T-cell (primary cell): ENCODE measurements around the gene NRP1. TPM values are rescaled to one million over a fixed set of nuclear protein-coding genes. Genes with fewer than 3 reads are reported as not detected.

Experiments
- ATAC-seq, 4 experiments: fragments of 200-7000 bp in 3 of 4; fragments of 150-1000 bp in 1 of 4; cut with Tn5 transposase; replicated peaks in 1 of 4; 1 replicate in 3 of 4; 2 replicates in 1 of 4; pipeline ENCODE4 v1.10.0; 2021; ENCODE audit warnings: moderate library complexity in 3 of 4, mild to moderate bottlenecking in 2 of 4, moderate number of reproducible peaks in 1 of 4
- CTCF ChIA-PET, 2 donors: fragments of 300-600 bp; sonication (Branson Sonifier 250); formaldehyde crosslinking; loops; one replicate each; lab custom pipeline; 2022; ENCODE audit warnings: antibody characterized with exemption in 2 of 2; lab: Charles Lee
- POLR2A ChIA-PET, 2 donors: fragments of 300-600 bp; sonication (Branson Sonifier 250); formaldehyde crosslinking; loops; one replicate each; lab custom pipeline; 2022; ENCODE audit warnings: antibody characterized with exemption in 2 of 2; lab: Charles Lee
- DNase-seq, 35 experiments: peaks; one replicate each; pipeline versions ENCODE4 v3.0.0 to v3.0.0-alpha.2; 2013 to 2023
- H3K27ac ChIP-seq: one replicate; pipeline ENCODE4 v1.5.1; 2013; ENCODE audit warnings: low read length
- H3K27me3 ChIP-seq, 2 experiments: replicated peaks in 1 of 2; 1 replicate in 1 of 2; 2 replicates in 1 of 2; pipeline versions ENCODE4 v1.6.1 to v1.7.0; 2013; ENCODE audit warnings: low read length in 1 of 2, mixed read lengths in 1 of 2; ENCODE audit not compliant: control insufficient read depth in 2 of 2, insufficient read depth in 2 of 2; ENCODE audit errors: extremely low read depth in 1 of 2
- H3K36me3 ChIP-seq, 2 donors: 1 replicate in 1 of 2; 2 replicates in 1 of 2; pipeline versions ENCODE4 v1.6.1 to v1.7.0; 2013; ENCODE audit warnings: low read length in 1 of 2; ENCODE audit not compliant: control insufficient read depth in 2 of 2, insufficient read depth in 1 of 2; ENCODE audit errors: extremely low read depth in 1 of 2
- H3K4me1 ChIP-seq, 2 experiments: 1 replicate in 1 of 2; 2 replicates in 1 of 2; pipeline versions ENCODE4 v1.6.1 to v1.7.0; 2013; ENCODE audit warnings: low read length in 2 of 2, mixed read lengths in 1 of 2; ENCODE audit not compliant: insufficient read depth in 2 of 2, control insufficient read depth in 1 of 2; ENCODE audit errors: extremely low read depth in 1 of 2
- H3K4me3 ChIP-seq, 2 donors: 1 replicate in 1 of 2; 2 replicates in 1 of 2; pipeline versions ENCODE4 v1.5.1 to v1.7.0; 2013; ENCODE audit warnings: mild to moderate bottlenecking in 2 of 2, low read length in 1 of 2, moderate library complexity in 1 of 2; ENCODE audit not compliant: control insufficient read depth in 1 of 2; ENCODE audit errors: extremely low read depth in 1 of 2
- H3K9me3 ChIP-seq: 2 replicates; pipeline ENCODE4 v1.7.0; 2013
- H3K27ac Mint-ChIP-seq, 2 donors: one replicate each; pipeline ENCODE4 v1.8.0; 2020 to 2021; ENCODE audit warnings: mild to moderate bottlenecking in 2 of 2, mixed read lengths in 2 of 2
- H3K27me3 Mint-ChIP-seq, 2 donors: one replicate each; pipeline ENCODE4 v1.8.0; 2021 to 2022; ENCODE audit warnings: mixed read lengths in 2 of 2
- H3K36me3 Mint-ChIP-seq: one replicate; pipeline ENCODE4 v1.8.0; 2021; ENCODE audit warnings: mixed read lengths
- H3K4me1 Mint-ChIP-seq, 3 donors: one replicate each; pipeline ENCODE4 v1.8.0; 2020 to 2022; ENCODE audit warnings: mixed read lengths in 3 of 3, mild to moderate bottlenecking in 1 of 3
- H3K4me3 Mint-ChIP-seq, 3 donors: one replicate each; pipeline ENCODE4 v1.8.0; 2020 to 2022; ENCODE audit warnings: mild to moderate bottlenecking in 3 of 3, mixed read lengths in 3 of 3, moderate library complexity in 3 of 3
- H3K9me3 Mint-ChIP-seq, 3 donors: one replicate each; pipeline ENCODE4 v1.8.0; 2020 to 2022; ENCODE audit warnings: mixed read lengths in 3 of 3
- WGBS: methylation state at CpG from one replicate; pipeline ENCODE4 v1.1.5; 2013; ENCODE audit warnings: missing lambda C conversion rate; ENCODE audit not compliant: insufficient coverage; 5-methylcytosine and 5-hydroxymethylcytosine counted together
- total RNA-seq, 35 experiments: library from RNA in 6 of 35; stranded (reverse) in 6 of 35; fragments of 120-200 nt in 1 of 35; gene quantifications; one replicate each; pipeline versions ENCODE4 v1.2.1 to v1.2.4 and lab custom pipeline; 2013 to 2026

Gene NRP1
- total RNA-seq, 5 donors from 2014 or later (not counting 1 experiment from before 2014, with no cell fraction given), result 0.62 to 1.9 (median 1.1) TPM; not detected in 2

- no peak overlapping the region for H3K27ac ChIP-seq
- Mint-ChIP-seq H3K27me3 (peaks cover 53 to 67% of the 10 kb centered on the region in 2 donors), H3K9me3 (no peaks in the 10 kb centered on the region), H3K4me1 (peaks cover 19 to 29% (median 27%) of the 10 kb centered on the region in 3 donors), H3K36me3 (no peaks in the 10 kb centered on the region), H3K4me3 (peak overlapping the region in 1 of 3 donors; percentile 80), H3K27ac (no peak overlapping the region)
- H3K36me3 ChIP-seq, result no peaks in the 10 kb centered on the region
- H3K4me3 ChIP-seq, result peak overlapping the region in 1 of 2 donors; percentile 87
- no peaks in the 10 kb centered on the region for H3K9me3 ChIP-seq
- peaks cover 9 to 37% of the 10 kb centered on the region in 2 experiments for H3K4me1 ChIP-seq
- CTCF ChIA-PET, result interaction anchor here in 1 of 2 donors (0.5 kb wide), 1 partner anchor 266 kb away, joined by 7 read pairs; no protein-coding TSS in a partner anchor
- POLR2A ChIA-PET, result no interaction called here
- 6% methylated on average over 21 of the region's 21 CpGs for WGBS
- peaks cover 2 to 40% of the 10 kb centered on the region in 2 experiments for H3K27me3 ChIP-seq
- DNase-seq (no peak), ATAC-seq (no peak)
Measured at GRCh38 chr10:33335551-33335800, 1.0 kb upstream of the NRP1 start.

GRCh38 chr10:33334805-33335550, 511 bp upstream of the NRP1 start:
- peak overlapping the region; percentile 45 to 87 for H3K4me3 ChIP-seq
- peak; percentile 32 to 46 (median 36) for ATAC-seq
- CTCF ChIA-PET, result interaction anchor here in 1 of 2 donors (0.5 to 1.1 kb wide), 2 partner anchors 266 to 1304 kb away, joined by 3 to 7 read pairs; no protein-coding TSS in a partner anchor

GRCh38 chr10:33333260-33334101, 986 bp downstream of the NRP1 start:
- Mint-ChIP-seq H3K27me3 (peaks cover 52 to 68% of the 10 kb centered on the region in 2 donors), H3K27ac (no peak overlapping the region), H3K9me3 (no peaks in the 10 kb centered on the region), H3K4me3 (peak overlapping the region; percentile 70 to 80 (median 76)), H3K36me3 (no peaks in the 10 kb centered on the region), H3K4me1 (peaks cover 20 to 30% (median 29%) of the 10 kb centered on the region in 3 donors)
- Histone ChIP-seq H3K4me1 (peaks cover 9 to 37% of the 10 kb centered on the region in 2 experiments), H3K27ac (no peak overlapping the region), H3K27me3 (peaks cover 0 to 40% of the 10 kb centered on the region in 2 experiments), H3K36me3 (no peaks in the 10 kb centered on the region), H3K9me3 (no peaks in the 10 kb centered on the region), H3K4me3 (peak overlapping the region; percentile 45 to 87)
- no CpG with 5 or more reads among the region's 7 CpGs for WGBS
- POLR2A ChIA-PET, result interaction anchor here in 1 of 2 donors (0.7 kb wide), 1 partner anchor 17 kb away, joined by 3 read pairs; no protein-coding TSS in a partner anchor
- DNase-seq, result peak in 8 of 35 experiments; percentile 14 to 50 (median 22)
- ATAC-seq, result peak in 3 of 4 experiments; percentile 50 to 73 (median 59)
- CTCF ChIA-PET, result interaction anchor here (0.7 to 1.3 kb wide), 4 partner anchors 10 to 1305 kb away, joined by 3 to 4 read pairs (median 3); no protein-coding TSS in a partner anchor

More at GRCh38 chr10:33334805-33335550, 511 bp upstream of the NRP1 start:
- no peak overlapping the region for H3K27ac Mint-ChIP-seq
- H3K9me3 Mint-ChIP-seq, result no peaks in the 10 kb centered on the region
- peak in 7 of 35 experiments; percentile 7 to 32 (median 20) for DNase-seq
- H3K4me3 Mint-ChIP-seq, result peak overlapping the region; percentile 54 to 80 (median 60)
- H3K36me3 Mint-ChIP-seq, result no peaks in the 10 kb centered on the region
- H3K4me1 Mint-ChIP-seq, result peaks cover 20 to 30% (median 29%) of the 10 kb centered on the region in 3 donors
- 2% methylated on average over 53 of the region's 68 CpGs for WGBS
- Histone ChIP-seq H3K36me3 (no peaks in the 10 kb centered on the region), H3K4me1 (peaks cover 9 to 37% of the 10 kb centered on the region in 2 experiments), H3K9me3 (no peaks in the 10 kb centered on the region), H3K27me3 (peaks cover 2 to 40% of the 10 kb centered on the region in 2 experiments), H3K27ac (no peak overlapping the region)
- H3K27me3 Mint-ChIP-seq, result peaks cover 56 to 72% of the 10 kb centered on the region in 2 donors
- POLR2A ChIA-PET, result no interaction called here

GRCh38 chr10:33332183-33333065, 2.0 kb downstream of the NRP1 start:
- Mint-ChIP-seq H3K36me3 (no peaks in the 10 kb centered on the region), H3K4me3 (no peak overlapping the region), H3K4me1 (peaks cover 20 to 30% (median 29%) of the 10 kb centered on the region in 3 donors), H3K27ac (no peak overlapping the region), H3K27me3 (peaks cover 58 to 67% of the 10 kb centered on the region in 2 donors), H3K9me3 (no peaks in the 10 kb centered on the region)
- Histone ChIP-seq H3K36me3 (no peaks in the 10 kb centered on the region), H3K4me3 (no peak overlapping the region), H3K4me1 (peaks cover 9 to 37% of the 10 kb centered on the region in 2 experiments), H3K27ac (no peak overlapping the region), H3K9me3 (no peaks in the 10 kb centered on the region), H3K27me3 (peaks cover 0 to 36% of the 10 kb centered on the region in 2 experiments)
- ChIA-PET POLR2A (interaction anchor here in 1 of 2 donors (0.7 kb wide), 1 partner anchor 16 kb away, joined by 3 read pairs; no protein-coding TSS in a partner anchor), CTCF (interaction anchor here (0.7 to 1.4 kb wide), 5 partner anchors 13 to 1306 kb away, joined by 3 to 5 read pairs (median 3); no protein-coding TSS in a partner anchor)
- DNase-seq (no peak), ATAC-seq (no peak)
- WGBS, result 88% methylated on average over 1 of the region's 5 CpGs

- Mint-ChIP-seq H3K27ac (no peak overlapping the region), H3K4me1 (peaks cover 20 to 25% (median 24%) of the 10 kb centered on the region in 3 donors), H3K9me3 (no peaks in the 10 kb centered on the region), H3K36me3 (no peaks in the 10 kb centered on the region), H3K27me3 (peaks cover 58 to 62% of the 10 kb centered on the region in 2 donors), H3K4me3 (no peak overlapping the region)
- H3K9me3 ChIP-seq, result no peaks in the 10 kb centered on the region
- ChIA-PET CTCF (interaction anchor here (0.6 to 1.4 kb wide), 4 partner anchors 53 to 1307 kb away, joined by 3 to 5 read pairs (median 4); no protein-coding TSS in a partner anchor), POLR2A (no interaction called here)
- WGBS, result no CpG with 5 or more reads among the region's 2 CpGs
- no peak for DNase-seq
- peaks cover 9 to 31% of the 10 kb centered on the region in 2 experiments for H3K4me1 ChIP-seq
- H3K4me3 ChIP-seq, result no peak overlapping the region
- H3K27ac ChIP-seq, result no peak overlapping the region
- no peak for ATAC-seq
- H3K27me3 ChIP-seq, result peaks cover 0 to 27% of the 10 kb centered on the region in 2 experiments
- no peaks in the 10 kb centered on the region for H3K36me3 ChIP-seq
Measured at GRCh38 chr10:33331379-33331694, 3.1 kb downstream of the NRP1 start.
